T47D (cell line): Measurements from ENCODE around the gene CCM2.

Experiments
- DNase-seq, 2 experiments: peaks; one replicate each; pipeline versions ENCODE4 v3.0.0 to v3.0.0-alpha.2; 2011 to 2012; ENCODE audit warnings: low read depth in 1 of 2, low spot score in 1 of 2
- JUND ChIP-seq: IDR thresholded peaks from 2 replicates; pipeline ENCODE4 v1.6.1; 2012; ENCODE audit warnings: low read depth
- in situ Hi-C: cut with HindIII; loops from 2 replicates; pipeline ENCODE4 v1.10.0; 2016; ENCODE audit warnings: low sequenced_read_pairs, low pct_unique_long_range_greater_than_20kb

CCM2 gene

DNA sequence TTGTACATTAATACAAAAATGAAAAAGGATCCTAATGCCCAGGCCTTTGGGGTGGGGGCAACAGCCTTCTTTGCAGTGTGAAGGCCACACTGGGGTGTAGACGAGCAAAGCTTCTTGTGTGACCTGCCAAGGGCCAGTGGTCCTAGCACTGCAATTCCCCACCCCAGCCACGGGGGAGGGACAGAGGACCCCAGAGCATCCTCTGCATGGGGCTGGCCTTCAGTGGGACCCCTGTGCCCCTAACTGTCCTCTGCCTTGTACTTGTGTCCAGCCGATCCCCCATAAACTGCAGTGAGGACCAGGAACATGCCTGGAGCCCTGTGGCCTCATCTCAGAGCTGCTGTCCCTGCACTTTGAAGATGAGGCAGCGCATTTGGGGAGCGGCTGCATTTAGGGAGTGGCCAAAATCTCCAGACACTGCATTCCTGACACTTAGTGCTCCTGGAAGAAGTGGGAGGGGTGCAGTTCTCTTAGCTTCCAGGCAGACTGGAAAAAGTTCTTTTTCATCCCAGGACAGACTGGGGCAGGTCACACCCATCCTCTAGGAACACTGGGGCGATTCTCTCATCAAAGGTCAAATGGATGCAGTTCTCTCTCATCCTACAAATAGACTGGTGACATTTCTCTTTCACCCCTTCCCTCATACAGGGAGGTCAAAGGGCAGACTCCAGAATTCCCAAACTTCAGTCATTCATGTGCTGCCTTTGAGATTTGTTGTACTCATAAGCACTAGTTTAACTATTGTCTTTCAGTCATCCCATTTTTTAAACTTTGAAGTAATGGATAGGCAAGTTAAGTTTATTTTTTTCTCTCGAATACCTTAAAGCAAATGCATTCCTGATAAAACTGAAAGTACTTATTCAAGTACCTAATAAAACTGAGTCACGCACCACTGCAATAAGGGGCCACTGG is 20.3 kb upstream of the CCM2 start:
- in situ Hi-C loops = no loop called here
- no peak for DNase-seq
- no peak for TF ChIP-seq JUND

GRCh38 chr7:44980393-44981034 is 19.5 kb upstream of the CCM2 start:
- in situ Hi-C loops = no loop called here
- no peak for TF ChIP-seq JUND
- DNase-seq = no peak

DNA sequence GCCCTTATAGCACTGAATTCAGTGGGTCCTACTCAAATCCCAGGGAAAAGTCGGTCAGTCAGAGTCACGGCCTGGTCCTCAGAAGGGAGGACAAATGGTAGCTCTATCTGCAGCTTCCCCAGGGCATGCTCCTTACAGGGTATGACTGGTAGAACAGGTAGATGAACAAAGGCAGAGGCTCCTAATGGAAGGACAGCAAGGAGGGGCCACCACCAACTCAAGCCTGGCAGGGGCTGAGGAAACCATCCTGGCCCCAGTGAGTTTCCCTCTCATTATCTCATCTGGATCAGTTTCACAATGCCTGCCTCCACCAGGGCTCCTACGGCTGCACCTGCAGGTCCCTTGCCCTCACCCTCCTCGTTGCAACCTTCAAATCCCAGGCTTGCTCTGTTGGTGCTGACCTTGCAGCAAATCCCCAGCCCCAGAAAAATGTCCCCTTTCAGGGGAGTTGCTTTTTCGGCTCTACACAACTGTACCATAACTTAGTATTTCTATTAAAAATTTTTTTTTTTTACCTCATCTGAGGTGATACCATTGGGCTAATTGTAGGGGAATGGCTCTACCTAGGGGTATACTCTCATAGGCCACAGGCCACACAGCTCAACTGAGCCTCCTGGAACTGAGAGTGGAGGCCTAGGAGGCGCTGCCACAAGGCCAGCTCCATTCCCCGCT is 18.8 kb upstream of the CCM2 start:
- in situ Hi-C loops = no loop called here

DNA sequence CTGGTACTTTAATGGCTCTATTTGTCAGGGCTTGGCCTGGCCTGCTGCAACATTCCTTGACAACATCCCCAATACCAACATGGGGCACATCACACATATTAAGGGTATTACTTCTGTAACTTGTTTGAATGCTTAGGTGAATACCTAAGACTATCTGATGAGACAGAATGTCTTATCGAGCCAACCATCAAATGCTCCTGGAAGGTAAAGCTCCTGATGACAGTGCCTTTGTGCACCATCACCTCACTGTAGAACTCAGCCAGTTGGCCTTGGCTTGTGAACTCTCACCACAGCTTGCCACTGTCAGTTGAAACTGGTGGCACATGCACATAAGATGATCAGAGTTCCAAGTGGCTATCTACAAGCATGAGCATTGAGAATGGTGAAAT is 17.5 kb upstream of the CCM2 start:
- DNase-seq = no peak
- no peak for TF ChIP-seq JUND
- in situ Hi-C loops = no loop called here

More for the DNA sequence above, 18.8 kb upstream of the CCM2 start:
- no peak for DNase-seq
- no peak for TF ChIP-seq JUND

DNA sequence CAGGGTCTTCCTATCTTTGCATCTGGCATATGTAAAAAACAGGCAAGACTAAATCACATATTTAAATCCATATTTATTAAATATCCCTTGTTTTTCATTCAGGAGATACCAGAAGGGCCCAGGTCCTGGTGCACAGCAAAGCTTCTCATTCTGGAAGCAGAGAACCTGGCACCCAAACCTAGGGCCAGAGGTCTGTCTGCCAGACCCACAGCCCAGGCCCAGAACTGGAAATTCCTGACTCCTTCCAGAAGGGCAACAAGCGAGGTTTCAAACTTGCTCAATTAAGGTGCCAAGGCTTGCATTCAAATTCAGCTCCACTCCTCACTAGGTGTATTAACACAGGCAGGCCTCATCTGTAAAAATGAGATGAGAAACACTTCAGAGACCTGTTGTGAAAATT is 17.0 kb upstream of the CCM2 start:
- no peak for DNase-seq
- no peak for TF ChIP-seq JUND
- in situ Hi-C loops = no loop called here

GRCh38 chr7:44983742-44984477 is 16.1 kb upstream of the CCM2 start:
- in situ Hi-C loops = no loop called here
- no peak for DNase-seq
- TF ChIP-seq JUND = no peak

DNA sequence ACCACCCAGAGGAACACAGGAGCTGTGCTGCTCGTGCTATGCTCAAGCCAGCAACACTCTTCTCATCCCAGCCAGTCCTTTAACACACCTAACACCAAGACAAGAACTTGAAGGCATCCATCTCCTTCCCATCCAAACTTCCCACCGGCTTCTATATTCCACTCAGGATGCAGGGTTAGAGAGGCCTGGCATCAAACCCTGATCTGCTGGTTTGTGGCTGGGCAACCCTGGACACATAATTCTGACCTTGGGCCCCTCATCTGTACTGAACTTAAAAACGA is 15.6 kb upstream of the CCM2 start:
- no peak for DNase-seq
- in situ Hi-C loops = no loop called here
- no peak for TF ChIP-seq JUND

- DNase-seq = no peak
- no peak for TF ChIP-seq JUND
- in situ Hi-C loops = no loop called here
These were observed 14.8 kb upstream of the CCM2 start for GRCh38 chr7:44985033-44985695.

- in situ Hi-C loops = no loop called here
- no peak for DNase-seq
- TF ChIP-seq JUND = no peak
These were observed 14.1 kb upstream of the CCM2 start for GRCh38 chr7:44985900-44986217.

- peak; percentile 80 to 97 for DNase-seq
- TF ChIP-seq JUND = no peak
- in situ Hi-C loops = no loop called here
These were observed 13.6 kb upstream of the CCM2 start for GRCh38 chr7:44986218-44987053.

- no peak for DNase-seq
- in situ Hi-C loops = no loop called here
- no peak for TF ChIP-seq JUND
These were observed 12.5 kb upstream of the CCM2 start for GRCh38 chr7:44987457-44987856.
